DMS153 treated with DMSO at 0.1 percent for 48 hours (cell line): ENCODE measurements around the gene TMEM134.

Source experiments
- DNase-seq: peaks from one replicate; lab custom pipeline; 2025; ENCODE audit not compliant: unreplicated experiment; lab: John Stamatoyannopoulos, UW

TMEM134 gene

DNA sequence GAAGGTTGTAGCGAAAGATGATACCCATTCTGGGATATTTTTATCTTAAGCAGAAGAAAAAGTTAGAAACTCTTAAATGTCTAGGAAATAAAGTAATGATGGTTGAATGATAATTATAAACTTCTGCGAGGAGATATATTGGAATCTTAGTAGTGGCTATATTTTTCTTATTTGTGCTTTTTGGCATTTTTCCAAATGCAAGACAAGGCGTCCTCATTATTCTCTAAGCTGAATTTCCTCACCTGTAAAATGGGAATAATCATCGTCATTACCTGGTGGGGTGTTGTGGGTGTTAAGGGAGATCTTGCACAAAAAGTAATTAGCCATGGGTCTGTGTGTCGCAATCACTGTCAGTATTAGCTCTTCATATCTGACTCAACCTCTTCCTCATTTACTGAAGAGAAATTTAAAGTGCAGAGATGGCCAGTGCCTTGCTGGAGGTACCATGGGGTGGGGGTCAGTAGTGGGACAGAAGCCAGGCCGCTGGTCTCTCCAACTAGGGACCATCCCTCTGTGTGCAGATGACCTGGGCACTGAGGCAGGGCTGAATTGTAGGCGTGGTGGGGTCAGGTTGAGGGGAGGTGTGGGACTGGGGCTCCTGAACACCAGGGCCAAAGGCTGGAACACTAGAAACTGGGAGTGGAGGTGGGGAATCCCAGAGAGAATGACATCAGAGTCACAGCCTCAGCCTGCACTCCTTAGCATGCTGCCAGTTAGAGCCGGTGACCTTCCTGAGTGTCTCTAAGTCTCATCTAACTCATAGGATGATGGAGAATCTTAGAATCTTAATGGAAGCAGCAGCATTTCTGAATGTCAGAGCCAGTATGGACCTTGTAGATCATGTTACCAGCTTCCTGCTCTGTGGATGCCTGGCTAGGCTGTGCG, 32.0 kb upstream of the TMEM134 start:
- DNase-seq = no peak

DNA sequence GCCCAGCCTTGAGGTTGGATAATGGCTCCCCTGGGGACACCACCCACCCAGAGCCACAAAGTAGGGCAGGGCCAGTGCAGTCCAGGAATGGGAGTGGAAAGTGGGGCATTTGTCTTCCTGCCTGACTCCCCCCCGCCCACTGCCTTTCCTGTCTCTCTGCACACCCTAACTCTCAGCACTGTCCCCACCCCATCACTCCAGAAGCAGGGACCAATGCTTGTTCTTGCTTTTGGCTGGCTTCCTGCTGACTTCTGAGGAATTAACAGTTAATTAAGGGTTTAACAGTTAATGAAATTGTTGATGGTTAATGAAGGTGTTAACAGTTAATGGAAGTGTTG, 31.4 kb upstream of the TMEM134 start:
- DNase-seq = no peak

DNA sequence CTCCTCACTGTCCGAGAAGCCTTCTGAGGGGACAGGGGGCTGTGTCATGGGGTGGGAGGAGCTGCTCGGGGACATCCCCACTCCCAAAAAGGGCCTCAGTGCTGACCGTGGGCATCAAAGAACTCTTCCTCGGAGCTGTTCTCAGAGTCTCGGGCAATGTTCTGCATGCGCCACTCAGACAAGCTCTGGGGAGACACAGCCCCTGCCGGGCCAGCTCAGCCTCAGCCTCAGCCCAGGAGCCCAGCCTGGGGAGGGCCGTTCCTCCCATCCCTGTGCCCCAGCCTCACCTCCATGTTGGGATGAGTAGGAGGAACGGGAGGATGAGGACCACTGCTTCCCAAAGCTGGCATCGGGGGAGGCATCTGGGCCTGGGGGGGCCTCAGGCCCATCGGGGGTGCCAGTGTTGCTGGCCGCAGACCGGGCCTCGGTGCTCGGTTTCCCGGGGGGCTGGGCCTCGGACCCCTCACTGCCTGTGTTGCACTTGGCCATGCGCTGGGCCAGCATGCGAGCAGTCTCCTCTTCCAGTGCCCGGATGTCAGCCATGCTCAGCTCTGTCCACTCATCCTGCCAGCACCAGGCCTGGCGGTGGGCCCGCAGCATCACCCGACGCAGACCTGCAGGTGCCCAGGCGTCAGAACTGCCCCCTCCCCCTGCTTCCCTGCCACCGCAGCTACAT, 30.9 kb upstream of the TMEM134 start:
- no peak for DNase-seq

DNA sequence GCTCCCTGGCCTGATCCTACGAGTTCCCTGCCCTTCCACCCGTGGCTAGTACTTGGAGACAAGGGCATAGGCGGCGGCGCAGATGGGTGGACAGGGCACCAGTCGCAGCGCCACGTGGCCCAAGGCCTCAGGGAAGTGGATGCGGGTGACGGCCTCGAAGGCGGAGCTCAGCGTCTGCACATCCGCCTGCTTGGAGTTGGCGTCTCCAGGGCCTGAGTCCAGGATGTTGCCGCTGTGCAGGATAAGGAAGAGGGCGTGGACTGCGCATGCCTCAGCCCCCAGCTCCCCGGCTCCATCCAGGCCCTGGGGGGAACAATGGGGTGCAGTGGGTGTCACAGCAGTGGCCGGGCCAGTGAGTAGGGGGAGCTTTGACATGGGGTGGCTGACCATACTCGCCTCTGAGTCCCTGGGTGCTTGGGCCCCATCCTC, 29.5 kb upstream of the TMEM134 start:
- DNase-seq = no peak

DNA sequence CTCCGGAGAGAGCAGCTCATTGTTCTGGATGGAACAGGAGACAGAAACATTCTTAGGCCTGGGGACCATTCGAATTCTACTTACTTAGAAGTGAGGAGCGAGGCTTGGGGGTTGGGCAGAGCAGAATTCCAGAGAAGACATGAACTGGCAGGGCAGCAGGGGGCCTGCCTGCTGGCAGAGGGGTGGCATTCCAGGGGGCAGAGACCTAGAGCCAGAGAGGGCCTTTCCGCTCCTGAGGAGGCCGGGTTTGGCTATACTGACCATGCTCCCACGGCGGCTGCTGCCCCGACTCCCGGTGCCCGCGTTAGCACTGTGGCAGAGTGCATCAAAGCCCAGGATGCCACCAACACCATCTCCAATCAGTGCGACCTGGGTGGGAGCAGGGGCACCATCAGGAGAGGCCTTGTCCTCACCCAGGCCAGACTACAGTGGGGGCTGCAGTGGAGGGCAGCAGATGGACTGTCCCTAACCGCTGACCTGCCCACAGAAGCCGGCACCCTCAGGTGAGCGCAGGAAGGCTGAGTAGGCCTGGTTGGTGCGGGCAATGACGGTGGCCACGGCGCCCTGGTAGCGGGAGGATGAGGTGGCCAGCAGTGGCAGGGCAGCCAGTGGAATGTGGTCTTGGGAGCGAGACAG, 28.7 kb upstream of the TMEM134 start:
- DNase-seq = no peak

DNA sequence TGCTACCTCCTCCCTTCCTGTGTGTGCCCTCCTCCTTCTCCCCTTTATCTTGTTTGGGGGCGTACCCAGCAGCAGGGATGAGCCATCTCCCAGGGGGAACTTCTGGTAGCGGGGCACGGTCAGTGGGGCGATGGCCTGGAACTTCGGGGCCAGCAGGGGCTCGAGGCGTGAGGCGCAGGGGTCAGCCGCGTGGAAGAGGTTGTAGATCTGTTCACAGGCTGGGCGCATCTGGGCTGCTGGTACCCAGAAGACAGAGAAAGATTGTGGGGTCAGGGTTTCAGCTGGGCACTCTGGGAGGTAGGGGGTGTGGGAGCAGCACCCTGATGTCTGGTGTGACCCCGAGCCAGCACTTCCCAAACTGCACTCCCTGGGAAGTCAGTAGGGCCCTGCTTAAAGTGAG, 27.1 kb upstream of the TMEM134 start:
- DNase-seq = no peak

DNA sequence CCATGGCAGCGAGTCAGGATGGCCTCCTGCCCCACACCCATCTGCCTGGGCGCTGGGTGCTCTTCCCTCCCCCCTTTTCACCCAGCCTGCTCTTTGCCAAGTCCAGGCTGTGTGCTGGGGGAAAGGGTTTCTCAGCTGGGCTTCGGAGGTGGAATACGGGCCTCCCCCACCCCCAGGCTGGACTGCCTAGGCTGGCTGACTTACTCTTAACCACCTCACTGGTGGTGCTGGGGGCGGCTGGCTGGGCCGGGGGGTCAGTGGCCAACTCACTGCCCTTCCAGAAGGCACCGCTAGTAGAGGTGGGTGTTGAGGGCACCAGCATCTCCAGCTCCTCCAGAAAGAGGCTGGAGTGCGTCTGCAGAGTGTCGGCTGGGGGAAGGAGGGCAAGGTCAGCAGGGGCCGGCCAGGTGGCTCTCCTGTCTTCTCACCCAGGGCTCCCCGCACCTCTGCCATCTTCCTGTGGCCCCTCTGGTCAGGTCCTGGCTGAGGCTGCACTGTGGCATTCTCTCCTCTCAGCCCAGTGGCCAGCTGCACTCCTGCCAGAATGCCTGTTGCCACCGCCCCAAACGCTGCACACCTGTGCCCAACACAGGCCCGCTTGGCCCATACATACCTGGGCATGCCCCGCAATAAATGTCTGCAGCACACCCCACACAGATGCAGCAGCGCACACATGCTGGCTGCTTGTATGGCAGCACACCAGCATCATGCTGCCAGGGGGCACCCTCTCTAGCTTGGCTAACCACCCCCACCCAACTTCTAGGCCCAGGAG, 26.4 kb upstream of the TMEM134 start:
- no peak for DNase-seq

DNA sequence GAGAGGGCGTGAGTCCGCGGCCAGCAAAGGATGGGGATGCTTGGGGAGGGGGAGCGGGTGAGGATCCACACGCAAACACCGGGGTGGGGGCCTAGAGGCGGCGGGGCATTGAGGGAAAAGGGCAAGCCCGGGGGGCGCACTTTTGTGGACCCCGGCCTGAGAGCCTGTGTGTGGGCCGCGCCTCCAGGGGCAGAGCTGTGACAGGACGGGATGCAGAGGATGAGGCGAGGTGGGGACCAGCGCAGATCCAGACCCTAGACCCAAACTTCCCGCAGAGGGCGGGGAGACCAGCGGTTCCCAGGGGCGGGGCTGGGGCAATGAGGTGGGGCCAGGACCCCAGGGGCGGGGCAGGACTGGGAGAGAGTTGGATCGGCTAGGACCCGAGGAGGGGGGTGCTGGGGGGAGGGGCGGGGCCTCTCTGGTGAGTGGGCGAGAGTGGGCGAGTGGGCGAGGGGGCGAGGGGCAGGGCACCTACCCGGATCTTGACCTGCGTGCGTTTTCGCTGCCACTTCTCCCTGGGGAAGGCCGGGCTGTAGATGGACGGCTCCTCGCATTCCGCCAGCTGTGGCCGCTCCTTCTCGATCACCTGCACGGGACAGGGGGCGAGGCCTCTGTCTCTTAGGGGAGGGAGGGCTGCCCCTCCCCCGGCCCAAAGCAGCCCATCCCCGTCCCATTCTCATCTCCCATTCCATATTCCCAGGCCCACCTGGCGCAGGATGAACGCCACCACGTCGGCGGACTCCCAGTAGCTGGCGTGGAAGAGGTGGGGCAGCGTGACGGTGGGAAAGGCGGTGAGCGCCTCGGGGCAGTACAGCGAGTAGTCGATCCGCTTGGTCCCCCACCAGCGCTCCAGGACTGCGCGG, 25.6 kb upstream of the TMEM134 start:
- no peak for DNase-seq

DNA sequence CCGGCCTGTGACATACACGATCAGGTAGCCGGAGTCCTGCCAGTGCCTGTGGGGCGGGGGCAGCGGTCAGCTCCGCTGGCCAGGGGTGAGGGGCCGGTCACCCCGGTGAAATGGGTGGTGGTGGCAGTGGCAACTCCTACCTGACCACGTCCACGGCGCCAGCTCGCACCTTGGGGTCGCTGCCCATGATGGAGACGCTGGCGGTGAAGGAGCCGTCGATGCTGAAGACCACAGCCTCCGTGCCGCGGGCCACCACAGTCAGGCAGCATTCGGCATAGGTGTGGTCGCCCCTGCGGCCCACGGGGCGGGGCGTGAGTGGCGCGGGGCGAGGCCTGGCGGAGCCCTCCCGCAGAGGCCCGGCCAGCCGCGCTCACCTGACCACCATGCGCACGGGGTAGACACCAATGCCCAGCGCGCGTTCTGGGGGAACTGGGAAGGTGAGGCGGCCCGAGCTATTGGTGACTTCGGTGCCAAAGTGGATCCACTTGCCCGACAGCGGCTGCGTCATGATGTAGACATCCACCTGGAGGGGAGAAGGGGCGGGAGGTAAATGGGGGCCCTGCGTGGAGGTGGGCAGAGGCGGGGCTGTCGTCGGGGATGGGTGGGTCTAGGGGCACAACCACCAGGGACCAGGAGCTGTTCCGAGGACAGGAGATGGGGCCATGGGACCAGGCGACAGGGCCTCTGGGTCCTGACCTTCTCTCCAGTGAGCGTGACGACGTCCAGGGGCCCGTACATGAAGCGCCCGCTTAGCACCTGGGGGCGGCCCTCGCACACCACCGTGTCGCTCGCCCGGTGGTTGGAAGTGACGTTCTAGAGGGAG, 24.7 kb upstream of the TMEM134 start:
- no peak for DNase-seq

DNA sequence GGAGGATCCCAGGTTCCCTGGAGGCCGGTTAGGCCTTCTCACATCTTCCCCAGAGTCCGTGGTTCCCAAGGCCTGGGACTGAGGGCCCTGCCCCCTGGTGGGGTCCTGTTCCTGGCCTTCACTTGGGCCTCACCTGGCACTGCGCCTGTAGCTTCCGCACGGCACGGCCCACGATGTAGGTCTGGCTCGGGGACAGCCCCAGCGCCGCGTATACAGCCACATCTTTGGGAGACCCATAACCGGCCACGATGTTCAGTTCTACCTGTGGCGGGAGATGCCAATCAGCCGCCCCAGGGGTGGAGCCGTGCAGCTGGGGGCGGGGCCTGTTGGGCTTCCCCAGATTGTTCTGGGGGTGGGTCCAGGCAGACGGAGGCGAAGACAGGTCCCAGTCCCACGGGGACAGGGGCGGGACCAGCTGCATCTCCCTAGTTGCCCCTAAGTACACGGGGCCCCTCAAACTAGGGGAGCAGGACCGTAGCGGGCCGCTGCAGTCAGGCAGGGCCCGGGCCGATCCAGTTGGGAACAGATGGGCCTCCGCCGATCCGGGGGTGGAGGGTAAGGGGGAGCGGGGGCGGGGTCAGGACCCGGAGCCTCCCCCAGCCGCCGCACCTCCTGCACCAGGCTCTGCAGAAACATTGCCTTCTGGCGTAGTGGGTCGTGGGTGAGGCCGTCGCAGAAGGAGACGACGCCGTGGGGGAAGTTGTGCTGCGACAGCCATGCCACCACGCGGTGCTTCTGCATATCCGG, 23.9 kb upstream of the TMEM134 start:
- DNase-seq = no peak

DNA sequence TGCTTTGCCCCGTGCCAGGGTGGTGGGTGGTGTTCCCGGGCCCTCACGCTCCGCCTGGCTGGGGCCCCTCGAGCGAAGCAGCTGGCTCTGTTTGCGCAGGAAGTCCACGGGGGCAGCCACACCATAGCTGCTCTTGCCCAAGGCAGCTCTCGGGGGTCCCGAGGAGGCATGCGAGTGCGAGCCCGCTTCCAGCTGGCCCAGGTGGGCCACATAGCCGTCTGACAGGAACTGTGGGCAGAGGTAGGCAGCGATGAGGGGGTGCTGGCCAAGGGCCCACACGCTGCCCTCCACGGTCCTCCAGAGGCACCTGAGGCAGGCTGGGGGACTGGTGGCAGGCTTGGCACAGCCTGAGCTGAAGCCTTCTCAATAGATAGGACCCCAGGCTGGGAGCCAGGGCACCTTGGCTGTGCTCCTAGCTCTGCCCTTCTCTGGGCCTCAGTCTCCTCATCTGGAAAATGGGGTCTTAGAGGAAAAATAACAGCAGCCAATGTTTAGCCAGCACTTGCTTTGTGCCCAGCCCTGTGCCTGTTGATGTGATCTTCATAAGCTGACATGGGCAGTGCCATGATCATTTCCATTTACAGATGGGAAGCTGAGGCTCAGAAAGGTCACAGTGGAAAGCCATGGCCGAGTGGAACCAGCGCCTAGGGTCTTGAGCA, 23.1 kb upstream of the TMEM134 start:
- no peak for DNase-seq

DNA sequence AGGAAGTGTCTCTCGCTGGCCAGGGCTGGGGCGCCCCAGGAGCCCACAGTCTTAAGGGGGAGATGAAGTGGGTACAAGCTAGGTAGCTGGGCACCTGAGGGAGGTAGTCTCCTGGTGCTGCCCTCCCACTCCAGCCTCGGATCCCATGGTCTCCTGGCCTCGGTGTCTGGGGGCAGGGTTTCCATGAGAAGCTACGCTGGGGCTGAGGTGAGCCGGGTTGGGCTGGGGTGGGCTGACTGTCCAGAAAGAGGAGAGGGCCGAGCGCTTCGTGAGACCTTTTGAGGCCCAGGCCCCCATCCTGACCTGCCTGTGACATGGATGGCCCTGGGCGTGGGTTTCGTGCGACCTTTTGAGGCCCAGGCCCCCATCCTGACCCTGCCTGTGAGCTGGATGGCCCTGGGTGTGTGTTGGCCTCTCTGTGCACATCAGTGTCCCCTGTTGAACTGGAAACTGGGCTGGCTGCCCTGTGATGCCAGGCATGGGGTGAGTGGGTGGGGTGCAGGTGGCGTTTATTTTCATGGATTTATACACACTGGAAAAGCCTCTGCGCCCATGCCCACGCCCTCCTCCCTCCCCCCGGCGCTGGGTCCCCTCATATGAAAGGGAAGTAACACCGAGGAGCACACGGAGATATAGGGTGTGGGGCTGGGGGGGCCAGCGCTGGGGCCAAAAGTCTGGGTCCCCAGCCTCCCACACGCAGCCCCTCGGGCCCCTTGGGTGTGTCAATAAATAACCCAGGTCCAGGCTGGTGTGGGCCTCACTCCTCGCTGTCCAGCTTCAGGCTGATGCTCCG, 22.4 kb upstream of the TMEM134 start:
- DNase-seq = no peak

DNA sequence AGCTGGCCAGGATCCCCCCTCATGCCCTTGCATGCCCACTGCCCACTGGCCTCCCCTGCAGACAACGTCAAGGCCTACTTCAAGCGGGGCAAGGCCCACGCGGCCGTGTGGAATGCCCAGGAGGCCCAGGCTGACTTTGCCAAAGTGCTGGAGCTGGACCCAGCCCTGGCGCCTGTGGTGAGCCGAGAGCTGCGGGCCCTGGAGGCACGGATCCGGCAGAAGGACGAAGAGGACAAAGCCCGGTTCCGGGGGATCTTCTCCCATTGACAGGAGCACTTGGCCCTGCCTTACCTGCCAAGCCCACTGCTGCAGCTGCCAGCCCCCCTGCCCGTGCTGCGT, 21.6 kb upstream of the TMEM134 start:
- no peak for DNase-seq

DNA sequence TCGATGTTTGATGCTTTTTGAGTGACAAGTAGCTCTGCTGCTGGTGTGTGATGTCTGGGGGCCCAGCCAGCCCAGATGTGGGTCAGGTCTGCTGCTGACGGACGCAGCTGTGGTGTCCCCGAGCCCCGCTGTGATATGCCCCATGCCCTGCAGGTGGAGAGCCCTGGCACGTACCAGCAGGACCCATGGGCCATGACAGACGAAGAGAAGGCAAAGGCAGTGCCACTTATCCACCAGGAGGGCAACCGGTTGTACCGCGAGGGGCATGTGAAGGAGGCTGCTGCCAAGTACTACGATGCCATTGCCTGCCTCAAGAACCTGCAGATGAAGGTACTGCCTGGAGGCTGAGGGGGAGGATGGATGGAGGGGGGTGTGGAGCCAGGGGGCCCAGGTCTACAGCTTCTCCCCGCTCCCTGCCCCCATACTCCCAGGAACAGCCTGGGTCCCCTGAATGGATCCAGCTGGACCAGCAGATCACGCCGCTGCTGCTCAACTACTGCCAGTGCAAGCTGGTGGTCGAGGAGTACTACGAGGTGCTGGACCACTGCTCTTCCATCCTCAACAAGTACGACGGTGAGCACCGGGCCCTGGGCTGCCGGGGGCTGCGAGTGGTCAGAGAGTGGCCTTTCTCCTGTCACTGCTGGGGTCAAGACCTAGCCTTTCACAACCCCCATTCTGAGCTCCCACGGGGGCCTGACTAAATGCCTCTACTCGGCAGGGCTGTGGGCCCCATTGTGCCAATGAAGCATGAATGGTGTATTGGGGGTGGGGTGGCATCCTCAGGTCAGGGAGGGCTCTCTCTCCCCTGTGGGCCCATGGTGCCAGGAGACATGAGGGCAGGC, 21.1 kb upstream of the TMEM134 start:
- DNase-seq = no peak

DNA sequence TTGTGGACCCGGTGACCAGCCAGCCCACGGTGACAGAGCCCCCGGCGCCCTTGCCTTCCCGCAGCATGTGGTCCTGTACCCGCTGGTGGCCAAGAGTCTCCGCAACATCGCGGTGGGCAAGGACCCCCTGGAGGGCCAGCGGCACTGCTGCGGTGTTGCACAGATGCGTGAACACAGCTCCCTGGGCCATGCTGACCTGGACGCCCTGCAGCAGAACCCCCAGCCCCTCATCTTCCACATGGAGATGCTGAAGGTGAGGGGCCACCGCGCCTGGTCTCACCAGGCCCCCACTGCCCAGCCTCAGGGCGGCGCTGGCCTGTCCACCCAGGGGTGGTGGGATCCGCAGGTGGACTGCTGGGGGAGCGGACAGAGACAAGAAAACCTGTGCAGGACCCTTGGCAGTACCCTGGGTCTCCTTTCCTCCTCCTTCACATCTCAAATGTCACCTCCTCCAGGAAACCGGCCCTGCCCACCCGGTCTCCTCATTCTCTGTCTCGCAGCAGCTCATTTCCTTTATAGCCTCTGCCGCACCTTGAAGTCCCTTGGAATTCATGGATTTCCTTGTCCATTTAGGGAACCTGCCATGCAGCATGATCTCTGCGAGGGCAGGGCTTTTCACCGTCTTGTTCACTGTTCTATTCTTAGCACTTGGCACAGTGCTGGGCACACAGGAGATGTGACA, 20.3 kb upstream of the TMEM134 start:
- no peak for DNase-seq

DNA sequence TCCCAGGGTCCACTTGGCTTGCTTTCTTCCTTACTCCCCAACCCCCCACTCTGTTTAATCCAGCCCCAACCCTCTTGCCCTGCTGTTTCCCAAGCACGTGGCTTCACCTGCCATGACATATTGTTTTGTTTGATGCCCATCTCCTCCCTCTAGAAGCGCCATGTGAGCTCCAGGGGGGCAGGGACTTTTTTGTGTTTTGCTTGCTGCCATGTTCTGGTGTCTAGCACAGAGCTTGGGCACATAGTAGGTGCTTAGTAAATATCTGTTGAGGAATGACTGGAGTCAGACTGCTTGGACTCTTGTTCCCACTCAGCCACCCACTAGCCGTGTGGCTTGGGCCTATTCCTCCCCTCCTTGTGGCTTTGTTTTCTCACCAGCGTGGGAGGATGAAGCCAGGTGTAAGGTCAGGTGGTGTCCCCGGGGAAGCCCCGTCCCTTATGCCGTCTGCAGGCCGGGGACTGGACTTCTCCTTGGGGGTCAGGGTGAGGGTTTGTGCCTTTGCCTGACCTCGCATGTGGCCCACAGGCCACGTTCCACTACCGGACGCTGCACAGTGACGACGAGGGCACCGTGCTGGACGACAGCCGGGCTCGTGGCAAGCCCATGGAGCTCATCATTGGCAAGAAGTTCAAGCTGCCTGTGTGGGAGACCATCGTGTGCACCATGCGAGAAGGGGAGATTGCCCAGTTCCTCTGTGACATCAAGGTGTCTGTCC, 17.6 kb upstream of the TMEM134 start:
- DNase-seq = no peak
